ENCODE measurements around the gene TTPAL.

Gene TTPAL

DNA sequence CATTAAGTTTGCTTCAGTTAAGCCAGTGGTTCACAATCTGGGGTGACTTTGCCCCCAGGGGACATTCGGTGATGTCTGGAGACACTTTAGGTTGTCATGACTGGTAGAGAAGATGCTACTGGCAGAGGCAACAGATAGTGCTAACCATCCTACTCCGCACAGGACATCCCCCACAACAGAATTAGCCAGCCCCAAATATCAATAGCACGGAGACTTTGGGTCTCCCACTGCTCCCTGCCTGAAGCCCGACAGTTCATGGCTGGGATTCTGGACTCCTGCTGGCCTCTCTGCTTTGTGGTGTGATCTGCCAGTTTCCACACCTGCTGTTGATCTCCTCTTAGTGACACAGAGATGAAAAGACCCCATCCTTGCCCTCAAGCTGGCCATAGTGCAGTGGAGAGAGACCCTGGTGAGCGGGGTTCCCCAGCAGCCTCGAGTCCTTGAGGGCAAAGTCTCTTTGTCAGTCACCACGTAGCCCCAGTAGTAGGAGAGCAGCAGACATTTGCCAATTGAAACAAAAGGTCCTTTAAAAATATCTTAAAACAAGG lies 24.7 kb upstream of the TTPAL start:
- no peak overlapping the region for H3K4me3 ChIP-seq (replicated peaks; ENCODE audit: low read depth, low read length)
- TF ChIP-seq CTCF (IDR thresholded peaks at IDR 0.05; ENCODE audit: low read length, missing control alignments), result no peak
- no peak for DNase-seq (ENCODE audit: low read depth)

DNA sequence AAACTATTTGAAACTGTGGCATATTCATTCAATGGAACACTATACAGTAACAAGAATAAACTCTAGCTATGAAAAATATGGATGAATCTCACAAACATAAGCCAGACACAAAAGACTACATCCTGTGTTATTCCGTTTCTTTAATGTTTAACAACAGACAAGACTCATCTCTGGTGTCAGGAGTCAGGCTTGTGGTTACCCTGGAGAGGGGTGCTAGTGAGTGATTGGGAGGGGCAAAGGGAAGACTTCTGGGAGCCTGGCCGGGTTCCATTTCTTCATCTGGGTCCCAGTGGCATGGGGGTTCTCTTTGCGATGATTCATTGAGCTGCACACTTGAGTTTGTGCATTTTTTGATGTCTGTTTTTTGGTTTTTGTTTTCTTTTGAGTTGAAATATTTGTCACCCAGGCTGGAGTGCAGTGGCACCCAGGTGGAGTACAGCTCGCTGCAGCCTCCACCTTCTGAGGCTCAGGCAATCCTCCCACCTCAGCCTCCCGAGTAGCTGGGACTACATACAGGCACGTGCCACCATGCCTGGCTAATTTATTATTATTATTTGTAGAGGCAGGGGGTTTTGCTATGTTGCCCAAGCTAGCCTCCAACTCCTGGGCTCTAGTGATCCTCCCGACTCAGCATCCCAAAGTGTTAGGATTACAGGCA lies 21.2 kb upstream of the TTPAL start:
- no peak overlapping the region for H3K4me3 ChIP-seq (replicated peaks; ENCODE audit: low read depth, low read length)

GRCh38 chr20:44455126-44455525 lies 20.5 kb upstream of the TTPAL start:
- no peak for TF ChIP-seq CTCF (IDR thresholded peaks at IDR 0.05; ENCODE audit: low read length, missing control alignments)
- H3K4me3 ChIP-seq (replicated peaks; ENCODE audit: low read depth, low read length), result no peak overlapping the region
- DNase-seq (ENCODE audit: low read depth), result no peak

More for the DNA sequence above, 21.2 kb upstream of the TTPAL start:
- no peak for TF ChIP-seq CTCF (IDR thresholded peaks at IDR 0.05; ENCODE audit: low read length, missing control alignments)
- DNase-seq (ENCODE audit: low read depth), result no peak

GRCh38 chr20:44456611-44457010 lies 19.1 kb upstream of the TTPAL start:
- DNase-seq (ENCODE audit: low read depth), result no peak
- H3K4me3 ChIP-seq (replicated peaks; ENCODE audit: low read depth, low read length), result no peak overlapping the region
- no peak for TF ChIP-seq CTCF (IDR thresholded peaks at IDR 0.05; ENCODE audit: low read length, missing control alignments)

DNA sequence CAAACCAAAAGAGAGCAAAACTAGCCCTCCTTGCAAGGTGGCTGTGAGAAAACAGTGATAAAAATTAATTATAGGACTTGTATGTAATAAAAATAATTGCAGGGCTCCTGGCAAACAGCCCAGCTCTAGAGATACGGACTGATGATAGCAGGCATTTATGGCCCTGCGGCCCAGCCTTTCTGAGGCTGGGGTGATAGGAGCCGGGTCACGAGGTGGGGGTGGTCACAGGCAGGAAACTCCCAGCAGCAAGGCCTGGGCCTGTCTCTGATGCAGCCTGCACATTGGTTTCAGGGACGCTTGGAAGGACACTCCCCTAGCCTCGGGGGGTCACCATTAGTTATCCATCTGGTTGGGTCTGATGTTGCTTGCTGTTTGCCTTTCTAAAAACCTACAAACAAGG lies 18.7 kb upstream of the TTPAL start:
- no peak for DNase-seq (ENCODE audit: low read depth)
- TF ChIP-seq CTCF (IDR thresholded peaks at IDR 0.05; ENCODE audit: low read length, missing control alignments), result no peak
- H3K4me3 ChIP-seq (replicated peaks; ENCODE audit: low read depth, low read length), result no peak overlapping the region

GRCh38 chr20:44459271-44459670 lies 16.4 kb upstream of the TTPAL start:
- TF ChIP-seq CTCF (IDR thresholded peaks at IDR 0.05; ENCODE audit: low read length, missing control alignments), result no peak
- no peak overlapping the region for H3K4me3 ChIP-seq (replicated peaks; ENCODE audit: low read depth, low read length)
- DNase-seq (ENCODE audit: low read depth), result no peak

DNA sequence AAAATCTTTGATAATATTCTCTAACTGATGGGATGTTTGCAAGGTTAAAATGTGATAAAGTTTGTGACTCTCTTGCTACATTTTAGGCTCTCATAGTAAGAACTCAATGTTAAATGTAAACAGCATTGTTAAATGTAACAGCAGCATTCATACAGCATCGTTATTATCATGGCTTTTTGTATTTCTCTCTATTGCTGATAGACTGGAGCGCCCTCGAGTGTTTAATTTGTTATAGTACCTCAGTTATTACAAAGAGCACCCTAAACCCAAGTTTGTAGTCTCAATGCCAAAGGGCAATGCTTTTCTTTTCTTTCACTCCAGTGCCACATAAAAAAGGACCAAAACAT lies 14.9 kb upstream of the TTPAL start:
- peak; percentile 57 for DNase-seq (ENCODE audit: low read depth)
- TF ChIP-seq CTCF (IDR thresholded peaks at IDR 0.05; ENCODE audit: low read length, missing control alignments), result peak; percentile 53
- H3K4me3 ChIP-seq (replicated peaks; ENCODE audit: low read depth, low read length), result no peak overlapping the region

All from fibroblast of pulmonary artery (primary cell).